ENCODE results near the gene UQCRC2.
"Not testable (repeated sequence)": the region's sequence is repeated elsewhere in the genome, so short reads cannot be mapped to it uniquely, and the experiment has no call there.

Gene UQCRC2

GRCh38 chr16:21994856-21995465 is 41.8 kb downstream of the UQCRC2 start:
- no peaks in the 10 kb centered on the region for H3K36me3 ChIP-seq (ENCODE audit: control insufficient read depth in 5 of 5, insufficient read depth in 5 of 5, low read length in 5 of 5)
- H3K9me3 ChIP-seq (ENCODE audit: control insufficient read depth in 5 of 5, low read length in 5 of 5) = no peaks in the 10 kb centered on the region
- no peak overlapping the region for H3K9ac ChIP-seq (ENCODE audit: low read length in 5 of 5)
- H3K4me3 ChIP-seq (ENCODE audit: low read depth in 1 of 5, low read length in 5 of 5) = no peak overlapping the region
- H3K27me3 ChIP-seq (ENCODE audit: control insufficient read depth in 5 of 5, insufficient read depth in 4 of 5, low read length in 5 of 5) = peaks cover 0 to 2% (median 0%) of the 10 kb centered on the region in 5 donors
- peaks cover 0 to 41% (median 10%) of the 10 kb centered on the region in 5 donors for H3K4me1 ChIP-seq (ENCODE audit: control insufficient read depth in 5 of 5, insufficient read depth in 5 of 5, low read length in 5 of 5)
- H3K27ac ChIP-seq (ENCODE audit: low read depth, low read length) = no peak overlapping the region

GRCh38 chr16:21996923-21997696 is 43.9 kb downstream of the UQCRC2 start:
- Histone ChIP-seq H3K4me3 (ENCODE audit: low read depth in 1 of 5, low read length in 5 of 5) (no peak overlapping the region), H3K9me3 (ENCODE audit: control insufficient read depth in 5 of 5, low read length in 5 of 5) (no peaks in the 10 kb centered on the region), H3K36me3 (ENCODE audit: control insufficient read depth in 5 of 5, insufficient read depth in 5 of 5, low read length in 5 of 5) (no peaks in the 10 kb centered on the region), H3K27ac (ENCODE audit: low read depth, low read length) (peak overlapping the region; percentile 57), H3K4me1 (ENCODE audit: control insufficient read depth in 5 of 5, insufficient read depth in 5 of 5, low read length in 5 of 5) (peaks cover 0 to 34% (median 16%) of the 10 kb centered on the region in 5 donors), H3K9ac (ENCODE audit: low read length in 5 of 5) (peak overlapping the region in 1 of 5 donors; percentile 26), H3K27me3 (ENCODE audit: control insufficient read depth in 5 of 5, insufficient read depth in 4 of 5, low read length in 5 of 5) (peaks cover 0 to 2% (median 0%) of the 10 kb centered on the region in 5 donors)

DNA sequence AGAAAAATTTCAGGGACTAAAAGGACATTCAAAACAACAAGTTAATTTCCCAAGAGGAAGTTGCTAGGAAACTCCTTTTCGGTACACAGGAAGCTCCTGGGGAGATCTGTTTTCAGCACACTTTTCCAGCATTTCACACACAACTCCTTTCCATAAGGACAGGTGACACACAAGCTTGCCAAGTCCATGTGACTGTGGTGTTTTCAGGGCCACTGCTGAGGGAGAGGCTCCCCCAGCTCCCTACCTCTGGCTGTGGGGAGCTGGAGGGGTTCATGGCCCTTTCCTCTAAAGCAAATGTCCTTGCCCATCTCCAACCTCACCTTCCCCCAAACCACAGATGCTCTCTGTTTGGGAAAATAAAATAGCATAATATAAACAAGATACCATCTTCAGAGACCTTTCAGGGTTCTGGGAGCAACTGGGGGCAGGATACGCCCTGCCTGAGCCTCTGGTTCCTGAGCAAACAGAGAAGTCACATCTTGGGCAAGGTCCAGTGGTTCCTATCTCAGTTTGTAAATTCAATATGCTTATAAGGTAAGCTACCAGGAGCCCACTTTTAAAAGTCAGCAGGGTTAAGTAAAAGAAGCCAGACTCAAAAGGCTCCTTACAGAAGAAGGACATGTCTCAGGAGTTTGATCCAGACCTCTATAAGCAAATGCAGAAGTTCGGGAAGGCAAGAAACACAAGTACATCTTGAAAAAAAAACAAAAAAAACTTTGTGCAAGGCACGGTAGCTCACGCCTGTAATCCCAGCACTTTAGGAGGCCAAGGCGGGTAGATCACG is 44.7 kb downstream of the UQCRC2 start:
- peaks cover 0 to 2% (median 0%) of the 10 kb centered on the region in 5 donors for H3K27me3 ChIP-seq (ENCODE audit: control insufficient read depth in 5 of 5, insufficient read depth in 4 of 5, low read length in 5 of 5)
- H3K4me1 ChIP-seq (ENCODE audit: control insufficient read depth in 5 of 5, insufficient read depth in 5 of 5, low read length in 5 of 5) = peaks cover 0 to 34% (median 16%) of the 10 kb centered on the region in 5 donors
- no peak overlapping the region for H3K4me3 ChIP-seq (ENCODE audit: low read depth in 1 of 5, low read length in 5 of 5)
- peak overlapping the region; percentile 57 for H3K27ac ChIP-seq (ENCODE audit: low read depth, low read length)
- H3K9ac ChIP-seq (ENCODE audit: low read length in 5 of 5) = peak overlapping the region in 2 of 5 donors; percentile 24 to 26
- H3K9me3 ChIP-seq (ENCODE audit: control insufficient read depth in 5 of 5, low read length in 5 of 5) = no peaks in the 10 kb centered on the region
- no peaks in the 10 kb centered on the region for H3K36me3 ChIP-seq (ENCODE audit: control insufficient read depth in 5 of 5, insufficient read depth in 5 of 5, low read length in 5 of 5)

DNA sequence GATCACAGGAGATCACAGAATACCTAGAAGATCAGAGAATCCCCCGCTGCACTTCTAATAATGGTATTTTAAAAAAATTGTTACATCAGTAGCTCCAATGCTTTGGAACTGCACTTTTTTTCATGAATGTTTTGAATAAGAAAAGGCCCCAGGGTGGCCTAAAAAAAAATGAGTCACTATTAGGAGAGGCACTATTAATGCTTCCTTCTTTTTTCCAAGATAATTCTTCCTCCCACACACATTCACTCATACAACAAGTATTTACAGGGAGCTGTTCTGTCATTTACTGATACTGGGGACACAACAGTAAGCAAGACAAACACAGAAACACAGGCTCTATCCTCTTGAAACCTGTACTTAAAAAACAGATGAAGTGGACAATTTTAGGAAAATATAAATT is 48.4 kb downstream of the UQCRC2 start:
- H3K9me3 ChIP-seq (ENCODE audit: control insufficient read depth in 5 of 5, low read length in 5 of 5) = no peaks in the 10 kb centered on the region
- H3K4me1 ChIP-seq (ENCODE audit: control insufficient read depth in 5 of 5, insufficient read depth in 5 of 5, low read length in 5 of 5) = peaks cover 0 to 29% (median 16%) of the 10 kb centered on the region in 5 donors
- no peak overlapping the region for H3K4me3 ChIP-seq (ENCODE audit: low read depth in 1 of 5, low read length in 5 of 5)
- no peak overlapping the region for H3K27ac ChIP-seq (ENCODE audit: low read depth, low read length)
- H3K9ac ChIP-seq (ENCODE audit: low read length in 5 of 5) = no peak overlapping the region
- peaks cover 0 to 2% (median 0%) of the 10 kb centered on the region in 5 donors for H3K27me3 ChIP-seq (ENCODE audit: control insufficient read depth in 5 of 5, insufficient read depth in 4 of 5, low read length in 5 of 5)
- no peaks in the 10 kb centered on the region for H3K36me3 ChIP-seq (ENCODE audit: control insufficient read depth in 5 of 5, insufficient read depth in 5 of 5, low read length in 5 of 5)

DNA sequence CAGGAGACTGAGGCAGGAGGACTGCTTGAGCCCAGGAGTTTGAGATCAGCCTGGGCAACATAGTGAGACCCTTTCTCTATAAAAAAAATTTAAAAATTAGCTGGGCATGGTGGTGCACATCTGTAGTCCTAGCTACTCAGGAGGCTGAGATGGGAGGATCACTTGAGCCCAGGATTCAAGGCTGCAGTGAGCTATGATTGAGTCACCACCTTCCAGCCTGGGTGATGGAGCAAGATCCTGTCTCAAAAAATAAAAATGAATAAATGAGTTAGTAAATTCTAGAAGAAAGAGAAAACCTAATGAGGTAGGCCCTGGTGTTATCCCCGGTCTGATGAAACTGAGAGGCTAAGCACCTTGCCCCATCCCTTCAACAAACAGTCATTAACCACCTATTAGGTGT is 48.9 kb downstream of the UQCRC2 start:
- H3K9ac ChIP-seq (ENCODE audit: low read length in 5 of 5); H3K9me3 ChIP-seq (ENCODE audit: control insufficient read depth in 5 of 5, low read length in 5 of 5); H3K36me3 ChIP-seq (ENCODE audit: control insufficient read depth in 5 of 5, insufficient read depth in 5 of 5, low read length in 5 of 5); H3K27ac ChIP-seq (ENCODE audit: low read depth, low read length); H3K4me3 ChIP-seq (ENCODE audit: low read depth in 1 of 5, low read length in 5 of 5); H3K27me3 ChIP-seq (ENCODE audit: control insufficient read depth in 5 of 5, insufficient read depth in 4 of 5, low read length in 5 of 5): not testable (repeated sequence)
- H3K4me1 ChIP-seq (ENCODE audit: control insufficient read depth in 5 of 5, insufficient read depth in 5 of 5, low read length in 5 of 5) = peaks cover 0 to 27% (median 20%) of the 10 kb centered on the region in 5 donors

DNA sequence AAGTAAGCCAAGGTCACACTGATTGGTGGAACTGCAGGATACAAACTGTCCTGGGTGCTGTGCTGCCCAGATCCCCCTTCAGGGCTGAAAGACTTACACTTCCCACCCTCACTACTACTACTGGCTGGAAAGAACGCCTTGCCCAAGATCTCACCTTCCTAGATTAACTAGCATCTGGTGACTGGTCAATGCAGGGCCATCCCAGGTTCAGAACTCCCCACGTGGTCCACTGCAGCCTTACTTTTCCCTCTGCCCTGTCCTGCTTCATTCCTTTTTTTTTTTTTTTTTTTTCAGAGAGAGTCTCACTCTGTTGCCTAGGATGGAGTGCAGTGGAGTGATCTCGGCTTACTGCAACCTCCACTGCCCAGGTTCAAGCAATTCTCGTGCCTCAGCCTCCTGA is 50.0 kb downstream of the UQCRC2 start:
- H3K9ac ChIP-seq (ENCODE audit: low read length in 5 of 5) = no peak overlapping the region
- H3K27me3 ChIP-seq (ENCODE audit: control insufficient read depth in 5 of 5, insufficient read depth in 4 of 5, low read length in 5 of 5) = no peaks in the 10 kb centered on the region
- H3K4me1 ChIP-seq (ENCODE audit: control insufficient read depth in 5 of 5, insufficient read depth in 5 of 5, low read length in 5 of 5) = peaks cover 0 to 20% (median 16%) of the 10 kb centered on the region in 5 donors
- H3K27ac ChIP-seq (ENCODE audit: low read depth, low read length) = no peak overlapping the region
- no peak overlapping the region for H3K4me3 ChIP-seq (ENCODE audit: low read depth in 1 of 5, low read length in 5 of 5)
- no peaks in the 10 kb centered on the region for H3K36me3 ChIP-seq (ENCODE audit: control insufficient read depth in 5 of 5, insufficient read depth in 5 of 5, low read length in 5 of 5)
- no peaks in the 10 kb centered on the region for H3K9me3 ChIP-seq (ENCODE audit: control insufficient read depth in 5 of 5, low read length in 5 of 5)

GRCh38 chr16:22004341-22004740 is 51.2 kb downstream of the UQCRC2 start:
- Histone ChIP-seq H3K4me1 (ENCODE audit: control insufficient read depth in 5 of 5, insufficient read depth in 5 of 5, low read length in 5 of 5) (peaks cover 0 to 28% (median 26%) of the 10 kb centered on the region in 5 donors), H3K27ac (ENCODE audit: low read depth, low read length) (no peak overlapping the region), H3K4me3 (ENCODE audit: low read depth in 1 of 5, low read length in 5 of 5) (no peak overlapping the region), H3K36me3 (ENCODE audit: control insufficient read depth in 5 of 5, insufficient read depth in 5 of 5, low read length in 5 of 5) (no peaks in the 10 kb centered on the region), H3K27me3 (ENCODE audit: control insufficient read depth in 5 of 5, insufficient read depth in 4 of 5, low read length in 5 of 5) (no peaks in the 10 kb centered on the region), H3K9me3 (ENCODE audit: control insufficient read depth in 5 of 5, low read length in 5 of 5) (no peaks in the 10 kb centered on the region), H3K9ac (ENCODE audit: low read length in 5 of 5) (no peak overlapping the region)

DNA sequence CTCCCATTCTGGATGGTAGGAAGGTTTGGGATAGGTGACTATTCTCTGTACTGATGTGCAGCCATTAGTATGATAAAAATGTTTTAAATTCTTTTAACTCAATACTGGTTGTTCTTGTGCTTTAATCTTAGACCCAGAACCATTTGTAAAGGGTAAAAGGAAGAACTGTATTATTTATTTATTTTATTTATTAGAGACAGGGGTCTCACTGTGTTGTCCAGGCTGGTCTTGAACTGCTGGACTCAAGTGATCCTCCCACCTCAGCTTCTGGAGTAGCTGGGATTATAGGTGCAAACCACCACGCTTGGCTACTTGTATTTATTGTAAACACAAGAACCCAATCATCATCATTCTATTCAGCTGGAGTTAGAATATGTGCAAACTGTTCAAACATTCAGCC is 52.6 kb downstream of the UQCRC2 start:
- H3K9ac ChIP-seq (ENCODE audit: low read length in 5 of 5) = no peak overlapping the region
- no peaks in the 10 kb centered on the region for H3K27me3 ChIP-seq (ENCODE audit: control insufficient read depth in 5 of 5, insufficient read depth in 4 of 5, low read length in 5 of 5)
- no peak overlapping the region for H3K4me3 ChIP-seq (ENCODE audit: low read depth in 1 of 5, low read length in 5 of 5)
- H3K4me1 ChIP-seq (ENCODE audit: control insufficient read depth in 5 of 5, insufficient read depth in 5 of 5, low read length in 5 of 5) = peaks cover 0 to 29% (median 27%) of the 10 kb centered on the region in 5 donors
- H3K27ac ChIP-seq (ENCODE audit: low read depth, low read length) = no peak overlapping the region
- no peaks in the 10 kb centered on the region for H3K36me3 ChIP-seq (ENCODE audit: control insufficient read depth in 5 of 5, insufficient read depth in 5 of 5, low read length in 5 of 5)
- H3K9me3 ChIP-seq (ENCODE audit: control insufficient read depth in 5 of 5, low read length in 5 of 5) = no peaks in the 10 kb centered on the region

- Histone ChIP-seq H3K36me3 (ENCODE audit: control insufficient read depth in 5 of 5, insufficient read depth in 5 of 5, low read length in 5 of 5) (no peaks in the 10 kb centered on the region), H3K27me3 (ENCODE audit: control insufficient read depth in 5 of 5, insufficient read depth in 4 of 5, low read length in 5 of 5) (no peaks in the 10 kb centered on the region), H3K4me1 (ENCODE audit: control insufficient read depth in 5 of 5, insufficient read depth in 5 of 5, low read length in 5 of 5) (peaks cover 0 to 21% (median 20%) of the 10 kb centered on the region in 5 donors), H3K9ac (ENCODE audit: low read length in 5 of 5) (no peak overlapping the region), H3K9me3 (ENCODE audit: control insufficient read depth in 5 of 5, low read length in 5 of 5) (no peaks in the 10 kb centered on the region), H3K27ac (ENCODE audit: low read depth, low read length) (no peak overlapping the region), H3K4me3 (ENCODE audit: low read depth in 1 of 5, low read length in 5 of 5) (no peak overlapping the region)
These were observed 53.5 kb downstream of the UQCRC2 start for GRCh38 chr16:22006636-22007035.

DNA sequence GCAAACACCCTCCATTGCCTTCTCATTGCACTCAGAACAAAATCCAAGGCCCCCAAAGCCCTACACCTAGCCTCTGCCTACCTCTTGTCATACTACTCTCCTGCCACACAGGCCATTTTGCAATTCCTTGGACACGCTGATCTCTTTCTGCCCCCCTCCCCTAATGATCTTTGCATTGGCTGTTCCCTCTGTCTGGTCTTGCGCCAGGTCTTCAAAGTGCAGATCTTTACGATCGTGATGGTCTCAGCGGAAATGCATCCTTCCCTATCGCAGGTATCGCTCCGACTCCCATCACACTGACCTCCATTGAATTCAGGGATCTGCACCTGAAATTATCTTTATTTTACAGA is 54.0 kb downstream of the UQCRC2 start:
- peak overlapping the region; percentile 76 for H3K27ac ChIP-seq (ENCODE audit: low read depth, low read length)
- H3K9ac ChIP-seq (ENCODE audit: low read length in 5 of 5) = peak overlapping the region in 4 of 5 donors; percentile 79 to 85 (median 82)
- H3K4me1 ChIP-seq (ENCODE audit: control insufficient read depth in 5 of 5, insufficient read depth in 5 of 5, low read length in 5 of 5) = peaks cover 0 to 21% (median 20%) of the 10 kb centered on the region in 5 donors
- no peaks in the 10 kb centered on the region for H3K27me3 ChIP-seq (ENCODE audit: control insufficient read depth in 5 of 5, insufficient read depth in 4 of 5, low read length in 5 of 5)
- no peaks in the 10 kb centered on the region for H3K9me3 ChIP-seq (ENCODE audit: control insufficient read depth in 5 of 5, low read length in 5 of 5)
- H3K4me3 ChIP-seq (ENCODE audit: low read depth in 1 of 5, low read length in 5 of 5) = peak overlapping the region; percentile 67 to 81 (median 79)
- no peaks in the 10 kb centered on the region for H3K36me3 ChIP-seq (ENCODE audit: control insufficient read depth in 5 of 5, insufficient read depth in 5 of 5, low read length in 5 of 5)

Data from subcutaneous abdominal adipose tissue (tissue), 5 donors.